ENCODE data around the gene ACADL.

DNA sequence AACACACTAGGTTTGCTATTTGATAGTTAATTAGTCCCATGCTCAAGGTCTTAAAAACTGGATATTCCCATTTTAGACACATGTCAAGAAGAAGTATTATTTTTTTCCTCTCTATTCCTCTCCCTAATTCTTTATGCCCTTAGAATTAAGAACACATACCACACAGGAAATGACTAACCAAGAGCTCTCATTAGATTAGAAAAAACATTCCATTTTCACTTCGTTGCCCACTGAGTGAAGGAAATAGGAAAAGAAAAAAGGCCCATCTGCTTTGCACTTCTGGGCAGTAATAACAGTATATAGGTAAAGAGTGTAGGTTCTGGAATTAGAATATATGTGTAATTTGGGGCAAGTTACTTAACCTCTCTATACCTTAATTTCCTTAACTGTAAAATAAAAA lies 26.9 kb downstream of the ACADL start:
- TF ChIP-seq POLR2A (IDR thresholded peaks at IDR 0.05; ENCODE audit: low read depth, low read length) (no peak), POLR2AphosphoS5 (IDR thresholded peaks at IDR 0.05; ENCODE audit: low read depth, low read length) (no peak), TAF1 (IDR thresholded peaks at IDR 0.05; ENCODE audit: low read depth, low read length) (no peak), POU2F2 (IDR thresholded peaks at IDR 0.05; ENCODE audit: low read depth, low read length) (no peak)

All from GM12891 (cell line).